Midbrain (tissue), 1 donor: ENCODE data around the gene DCLK1.
A peak's percentile ranks its signal among the peaks of the same experiment; 100 is the strongest.

Source experiments
- DNase-seq: peaks from one replicate; lab custom pipeline; 2025; lab: John Stamatoyannopoulos, UW

DCLK1 gene

DNA sequence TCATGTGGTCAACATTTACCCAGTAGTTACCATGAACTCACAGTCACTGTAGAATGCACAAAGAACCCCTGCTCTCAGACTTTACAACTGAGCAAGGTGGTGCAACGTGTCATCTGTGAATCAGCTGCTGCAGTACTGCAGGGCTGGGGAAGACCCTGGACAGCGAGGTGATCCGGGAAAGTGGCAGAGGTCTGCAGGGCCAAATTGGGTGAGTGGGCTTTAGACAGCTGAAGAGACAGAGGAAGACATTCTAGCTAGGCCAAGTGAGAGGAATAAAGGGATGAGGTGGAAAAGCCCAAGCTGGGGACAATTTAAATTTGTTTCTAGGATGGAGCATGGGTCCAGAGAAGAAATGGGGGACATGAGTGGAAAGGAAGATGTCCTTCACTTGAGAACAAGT lies 270.5 kb downstream of the DCLK1 start:
- DNase-seq: no peak

DNA sequence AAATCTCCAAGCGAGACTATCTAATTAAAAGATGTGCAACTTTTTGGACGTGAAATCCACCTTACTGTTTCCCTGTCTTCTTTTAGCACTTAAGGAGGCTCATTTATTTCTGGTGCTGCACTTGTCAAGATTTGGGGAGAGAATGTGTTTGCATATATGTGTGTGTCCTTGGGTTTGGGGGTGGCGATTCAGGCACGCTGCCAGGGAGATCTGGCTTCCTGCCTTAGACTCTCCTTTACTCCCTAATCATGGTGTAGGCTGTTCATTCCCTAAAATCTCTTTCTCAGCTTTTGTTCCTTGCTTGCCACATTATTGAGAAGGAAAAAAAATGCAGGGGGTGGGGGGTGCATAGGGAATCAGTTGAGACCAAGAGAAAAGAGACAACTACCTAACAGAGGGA lies 271.2 kb downstream of the DCLK1 start:
- no peak for DNase-seq

DNA sequence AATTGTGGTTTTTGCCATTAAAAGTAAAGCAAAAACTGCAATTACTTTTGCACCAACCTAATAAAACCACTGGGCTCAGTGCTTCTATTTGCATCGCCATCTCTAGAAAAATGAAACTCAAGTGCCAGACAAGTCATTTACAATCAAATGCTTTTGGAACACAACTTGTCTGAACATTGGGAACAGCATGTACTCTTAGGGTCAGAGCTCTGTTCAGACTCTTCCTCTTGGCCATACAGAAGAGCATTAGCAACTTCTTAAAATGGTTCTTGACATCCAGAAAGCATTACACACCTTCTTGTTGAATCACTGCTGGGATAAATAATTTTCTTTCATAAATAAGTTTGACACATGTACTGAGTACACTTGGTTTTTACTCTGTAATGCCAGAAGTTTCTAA lies 272.5 kb downstream of the DCLK1 start:
- no peak for DNase-seq

GRCh38 chr13:35857769-35858168 lies 273.4 kb downstream of the DCLK1 start:
- DNase-seq: no peak

DNA sequence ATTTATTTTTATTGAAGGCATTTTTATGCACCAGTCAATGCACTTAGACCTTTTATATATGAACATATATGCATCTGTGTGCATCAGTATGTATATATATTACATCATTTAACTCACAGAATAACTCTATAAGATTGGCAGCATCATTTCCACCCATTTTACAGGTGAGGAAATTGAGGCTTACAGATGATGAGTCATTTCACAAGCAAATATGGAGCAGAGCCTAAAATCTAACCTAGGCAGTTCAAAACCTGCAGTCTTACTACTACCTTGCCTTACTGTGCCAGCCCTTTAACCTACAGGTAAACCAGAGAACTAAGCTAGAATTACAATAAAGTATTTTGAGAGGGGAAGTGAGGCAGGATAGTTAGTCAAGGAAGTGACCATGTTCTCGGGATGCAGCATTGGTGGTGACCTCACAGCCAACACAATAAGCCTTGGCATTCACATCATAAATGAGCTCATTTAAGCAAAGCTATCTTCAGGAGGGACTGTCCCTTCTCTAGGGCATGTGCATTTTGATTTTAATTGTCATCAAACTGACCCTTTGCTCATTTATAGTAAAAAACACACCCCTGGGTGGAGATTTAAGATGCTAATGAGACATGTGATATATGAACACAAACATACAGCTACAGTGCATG lies 274.3 kb downstream of the DCLK1 start:
- no peak for DNase-seq

- DNase-seq: no peak
These were observed 275.1 kb downstream of the DCLK1 start for GRCh38 chr13:35856084-35856483.

DNA sequence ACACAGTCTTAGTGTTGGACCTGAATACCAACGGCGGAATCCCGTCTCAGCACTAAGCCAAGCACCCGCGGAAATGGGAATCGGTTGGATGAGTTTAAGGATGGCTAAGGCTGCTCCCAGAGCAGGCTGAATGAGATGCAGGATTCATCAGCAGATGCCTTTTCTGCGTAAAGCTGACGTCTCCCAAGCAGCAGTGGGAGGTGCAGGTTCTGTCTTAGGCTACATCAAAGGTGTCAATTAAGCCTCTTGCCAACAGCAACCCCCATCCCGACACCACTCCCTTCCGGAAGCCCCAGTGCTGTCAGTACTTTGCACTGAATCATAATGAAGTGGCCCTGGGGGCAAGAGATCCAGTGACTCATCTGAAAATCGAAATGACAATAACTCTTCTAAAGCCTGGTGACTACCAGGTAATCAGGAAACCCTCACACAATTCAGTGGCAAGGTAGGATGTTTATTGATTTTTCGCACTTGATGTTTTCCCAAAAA lies 275.6 kb downstream of the DCLK1 start:
- DNase-seq: no peak

DNA sequence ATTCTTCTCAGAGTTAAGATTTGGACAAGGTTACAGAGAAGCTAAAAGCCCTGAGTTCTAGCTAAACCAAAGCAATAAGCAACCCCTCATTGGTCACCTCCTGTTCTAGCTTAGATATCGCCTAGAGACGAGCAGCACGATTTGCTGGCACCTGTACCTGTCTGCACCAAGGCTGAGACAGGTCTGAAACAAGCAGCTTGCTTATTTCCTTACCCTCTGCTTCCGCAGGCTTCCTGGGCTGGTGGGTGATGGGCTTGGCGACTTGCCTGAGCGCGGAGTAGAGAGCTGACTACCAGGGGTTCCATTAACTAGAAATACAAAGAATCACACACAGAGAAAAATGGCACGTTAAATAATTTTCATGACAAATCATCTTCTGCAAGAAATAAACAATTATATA lies 276.9 kb downstream of the DCLK1 start:
- no peak for DNase-seq

- no peak for DNase-seq
These were observed 279.3 kb downstream of the DCLK1 start for GRCh38 chr13:35851881-35852280.

DNA sequence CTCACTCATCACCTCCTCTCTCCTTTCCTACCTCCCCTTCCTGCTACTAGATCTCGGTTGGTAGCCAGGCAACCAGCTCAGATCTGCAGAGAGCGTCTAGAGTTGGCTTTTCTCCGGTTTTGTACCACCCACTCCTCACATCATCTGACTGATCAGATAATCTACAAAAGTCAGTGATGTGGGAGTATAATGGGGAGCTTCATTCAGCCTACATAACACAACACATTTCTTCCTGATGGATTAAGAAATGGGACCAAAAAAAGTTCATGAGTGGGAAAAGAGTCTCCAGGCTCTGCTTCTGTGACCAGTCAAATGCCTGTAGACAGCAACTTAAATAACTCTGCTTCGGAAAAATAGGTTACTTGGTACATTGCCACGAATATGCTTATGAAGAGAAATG lies 279.8 kb downstream of the DCLK1 start:
- DNase-seq: no peak

DNA sequence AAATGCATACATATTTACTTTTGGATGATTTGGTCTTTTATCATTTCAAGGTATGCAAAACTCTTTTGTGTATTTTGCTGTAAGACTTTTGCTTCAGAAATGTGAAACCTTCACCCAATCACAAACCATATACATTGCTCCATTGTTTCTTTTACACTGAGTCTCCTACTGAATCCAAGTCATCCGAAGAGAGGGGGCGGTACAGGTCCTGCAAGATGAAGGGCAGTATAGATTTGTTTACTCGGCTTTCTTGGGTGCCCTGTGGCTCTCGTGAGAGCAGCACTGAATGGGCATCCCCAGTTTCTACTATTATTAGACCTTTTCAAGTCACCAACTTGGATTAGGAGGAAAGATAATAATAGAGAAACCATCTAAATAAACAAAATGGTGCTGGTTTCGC lies 280.6 kb downstream of the DCLK1 start:
- no peak for DNase-seq

DNA sequence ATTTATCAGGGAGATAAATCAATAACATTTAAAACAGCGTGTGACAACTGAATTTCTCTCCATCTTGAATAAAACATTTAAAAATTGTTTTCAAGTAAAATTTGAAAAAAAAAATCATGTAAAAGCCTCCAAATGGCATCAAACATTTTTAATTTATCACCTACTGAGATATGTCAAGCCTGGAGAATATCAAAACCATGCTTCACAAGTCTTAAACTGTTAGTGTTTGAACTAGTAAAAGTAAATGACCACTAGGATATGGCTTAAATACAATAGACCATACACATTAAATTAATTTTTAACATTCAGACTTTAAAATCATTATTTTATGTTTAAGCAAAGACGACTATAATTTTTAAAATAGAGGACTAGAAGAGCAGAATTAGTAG lies 281.9 kb downstream of the DCLK1 start:
- DNase-seq: no peak

GRCh38 chr13:35848336-35849255 lies 282.6 kb downstream of the DCLK1 start:
- DNase-seq: no peak

DNA sequence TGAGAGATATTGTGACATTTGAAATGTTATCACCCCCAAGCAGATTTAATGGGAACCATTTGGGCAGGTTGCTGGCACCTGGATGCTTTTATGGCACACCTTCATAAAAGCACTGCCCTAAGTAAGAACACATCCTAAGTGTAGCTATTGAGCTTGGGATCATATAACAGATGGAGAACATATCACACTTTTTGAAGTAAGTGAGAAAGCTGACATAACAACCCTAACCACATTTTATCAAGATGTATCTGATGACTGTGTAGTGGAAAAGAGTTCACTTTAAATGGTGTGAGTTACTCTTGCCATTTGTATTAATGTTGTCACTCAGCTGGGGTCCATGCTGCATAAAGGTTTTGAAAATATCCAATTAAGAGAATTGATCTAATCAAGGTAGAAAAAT lies 287.9 kb downstream of the DCLK1 start:
- DNase-seq: no peak

DNA sequence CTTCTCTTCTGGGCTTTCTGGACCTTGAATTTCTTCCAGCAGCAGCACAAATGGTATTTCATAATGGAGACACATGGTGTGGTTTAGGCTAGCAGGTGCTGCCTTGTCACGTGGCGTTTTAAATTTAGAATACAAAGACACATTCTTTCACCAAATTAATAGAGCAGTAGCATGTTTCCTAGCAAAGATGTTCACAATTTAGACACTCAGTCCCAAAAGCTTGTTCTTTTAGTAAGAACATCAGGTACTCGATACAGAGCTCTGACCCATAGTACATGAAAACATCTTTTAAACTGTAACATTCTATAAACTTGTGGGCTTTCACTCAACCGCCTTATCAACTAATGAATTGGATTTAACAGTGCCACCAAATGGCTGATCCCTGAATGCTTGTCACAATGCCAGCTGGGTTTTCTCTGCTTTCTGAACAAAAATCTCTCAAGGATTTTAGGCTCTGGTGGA lies 290.1 kb downstream of the DCLK1 start:
- peak; percentile 91 for DNase-seq

DNA sequence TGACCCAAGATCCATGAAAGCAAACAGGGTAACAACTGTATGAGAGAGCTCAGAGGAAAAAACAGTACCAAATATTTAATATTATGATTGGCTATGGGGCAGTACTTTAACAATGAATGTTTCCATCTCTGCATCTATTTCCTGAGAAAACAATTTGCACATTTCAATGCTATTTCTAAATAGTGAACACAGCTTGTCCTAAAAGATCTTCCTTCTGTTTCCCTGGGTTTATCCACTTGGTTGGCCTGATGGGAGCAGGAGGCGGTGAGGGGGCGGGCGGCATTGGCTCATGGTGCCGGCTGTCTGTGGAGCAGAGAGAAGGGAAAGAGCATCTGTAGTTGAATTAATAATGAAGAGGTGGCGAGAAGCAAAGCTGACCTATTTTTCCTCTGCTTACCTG lies 291.4 kb downstream of the DCLK1 start:
- DNase-seq: no peak

GRCh38 chr13:35838356-35838755 lies 292.8 kb downstream of the DCLK1 start:
- no peak for DNase-seq

DNA sequence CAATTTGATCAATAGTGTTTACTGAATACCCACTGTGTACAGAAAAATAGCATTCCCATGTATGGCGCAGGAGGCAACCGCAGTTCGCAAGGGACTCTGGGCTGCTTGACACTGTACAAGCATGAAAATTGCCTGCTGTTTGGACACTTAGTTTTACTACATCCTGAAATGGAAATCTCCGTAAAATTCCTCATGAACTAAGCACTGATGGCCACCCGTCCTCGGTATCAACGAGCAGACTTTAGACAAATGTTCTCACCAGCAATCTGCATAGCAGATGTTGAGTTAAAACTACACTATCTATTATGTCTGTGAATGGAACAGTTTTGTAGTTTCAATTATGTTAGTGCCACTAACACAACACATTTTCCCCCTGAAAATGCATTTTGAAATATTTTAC lies 294.7 kb downstream of the DCLK1 start:
- DNase-seq: no peak

GRCh38 chr13:35835989-35836388 lies 295.2 kb downstream of the DCLK1 start:
- no peak for DNase-seq

- no peak for DNase-seq
These were observed 297.4 kb downstream of the DCLK1 start for GRCh38 chr13:35833608-35834275.

DNA sequence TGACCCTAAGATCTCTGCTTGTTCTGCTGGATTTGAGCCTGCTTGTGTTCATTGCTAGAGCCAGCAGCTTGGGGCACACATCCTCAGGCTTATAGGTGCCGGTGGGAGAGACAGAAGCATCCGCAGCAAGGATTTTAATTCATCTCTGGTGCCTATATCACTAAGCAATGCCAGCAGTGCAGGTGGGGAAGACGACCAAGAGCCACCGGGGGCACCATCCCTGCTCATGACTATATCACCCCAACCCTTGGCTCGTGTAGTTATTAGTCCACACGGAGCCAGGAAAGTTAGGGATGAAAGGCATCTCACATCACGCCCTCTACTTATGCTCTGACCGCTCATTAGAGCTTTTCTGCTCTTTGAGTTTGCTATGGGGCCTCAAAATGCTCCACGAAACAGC lies 298.2 kb downstream of the DCLK1 start:
- no peak for DNase-seq

DNA sequence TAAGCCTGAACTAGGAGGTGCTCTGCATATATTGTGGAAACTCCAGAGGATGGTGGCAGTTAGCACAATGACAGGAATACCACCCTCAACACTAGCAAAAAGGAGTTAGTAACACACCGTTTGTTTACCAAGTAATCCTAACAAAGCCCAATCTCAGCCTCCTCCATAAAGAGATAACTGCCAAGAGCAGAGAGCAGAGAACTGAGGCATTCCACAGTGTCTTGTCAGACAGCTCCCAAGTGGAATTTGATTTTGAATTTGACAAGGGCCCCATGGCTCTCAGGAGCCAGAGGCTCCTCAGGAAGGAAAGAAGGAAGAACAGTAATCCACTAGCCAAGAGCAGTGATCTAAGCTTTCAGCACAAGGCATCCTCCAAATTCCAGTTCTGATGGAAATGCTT lies 298.6 kb downstream of the DCLK1 start:
- DNase-seq: no peak
